Karpas-422 (cell line): ENCODE results near the gene DCANP1. TPM values are rescaled to one million over a fixed set of nuclear protein-coding genes. Genes with fewer than 3 reads are reported as not detected.
A peak's percentile ranks its signal among the peaks of the same experiment; 100 is the strongest.

ENCODE experiments used
- DNase-seq: peaks from one replicate; pipeline ENCODE4 v3.0.0-alpha.2; 2015
- H2AFZ ChIP-seq: fragments of 200-600 bp; sonication (generic); 2 replicates; pipeline ENCODE4 v1.6.1; 2014; ENCODE audit warnings: antibody characterized with exemption, low read length, mixed read lengths
- H3K27ac ChIP-seq: fragments of 200-600 bp; sonication (generic); 2 replicates; pipeline ENCODE4 v1.5.1; 2014; ENCODE audit warnings: mild to moderate bottlenecking, low read length, moderate library complexity
- H3K27me3 ChIP-seq: fragments of 200-600 bp; sonication (generic); 2 replicates; pipeline ENCODE4 v1.6.1; 2014; ENCODE audit warnings: low read length, mixed read lengths
- H3K36me3 ChIP-seq: fragments of 200-600 bp; sonication (generic); 2 replicates; pipeline ENCODE4 v1.6.1; 2014; ENCODE audit warnings: low read length, mixed read lengths; ENCODE audit not compliant: insufficient read depth
- H3K4me1 ChIP-seq: fragments of 200-600 bp; sonication (generic); 2 replicates; pipeline ENCODE4 v1.6.1; 2014; ENCODE audit warnings: mild to moderate bottlenecking, low read length, mixed read lengths
- H3K4me2 ChIP-seq: fragments of 200-600 bp; sonication (generic); 2 replicates; pipeline ENCODE4 v1.6.1; 2014; ENCODE audit warnings: low read length, low read depth, mild to moderate bottlenecking; ENCODE audit not compliant: poor library complexity, severe bottlenecking
- H3K4me3 ChIP-seq: fragments of 200-600 bp; sonication (generic); 2 replicates; pipeline ENCODE4 v1.5.1; 2014; ENCODE audit warnings: mild to moderate bottlenecking, antibody characterized with exemption, low read length, mixed read lengths
- H3K79me2 ChIP-seq: fragments of 200-600 bp; sonication (generic); 2 replicates; pipeline ENCODE4 v1.6.1; 2014; ENCODE audit warnings: mild to moderate bottlenecking, low read length, mixed read lengths
- H3K9ac ChIP-seq: fragments of 200-600 bp; sonication (generic); 2 replicates; pipeline ENCODE4 v1.6.0; 2014; ENCODE audit warnings: low read length
- H3K9me2 ChIP-seq: fragments of 200-600 bp; sonication (generic), shearing (Covaris generic); replicated peaks from 2 replicates; pipeline ENCODE4 v1.6.0; 2014; ENCODE audit warnings: mild to moderate bottlenecking, low read length, moderate library complexity; ENCODE audit not compliant: insufficient read depth
- H3K9me3 ChIP-seq: fragments of 300-700, 200-600 bp; sonication (generic); 2 replicates; pipeline ENCODE4 v1.6.1; 2014; ENCODE audit warnings: low read length, mixed read lengths
- H4K20me1 ChIP-seq: fragments of 200-600 bp; sonication (generic); 2 replicates; pipeline ENCODE4 v1.6.1; 2014; ENCODE audit warnings: mild to moderate bottlenecking, antibody characterized with exemption, low read length, low read depth; ENCODE audit not compliant: insufficient read depth
- total RNA-seq: library from RNA; depleted of rRNA; stranded (reverse); fragments of >200 nt; shearing (Covaris generic); gene quantifications from 2 replicates; pipeline ENCODE4 v1.2.3, GENCODE V29; 2014; ENCODE audit warnings: low replicate concordance

Gene DCANP1
- total RNA-seq, 1 experiment from 2014 or later: not detected

DNA sequence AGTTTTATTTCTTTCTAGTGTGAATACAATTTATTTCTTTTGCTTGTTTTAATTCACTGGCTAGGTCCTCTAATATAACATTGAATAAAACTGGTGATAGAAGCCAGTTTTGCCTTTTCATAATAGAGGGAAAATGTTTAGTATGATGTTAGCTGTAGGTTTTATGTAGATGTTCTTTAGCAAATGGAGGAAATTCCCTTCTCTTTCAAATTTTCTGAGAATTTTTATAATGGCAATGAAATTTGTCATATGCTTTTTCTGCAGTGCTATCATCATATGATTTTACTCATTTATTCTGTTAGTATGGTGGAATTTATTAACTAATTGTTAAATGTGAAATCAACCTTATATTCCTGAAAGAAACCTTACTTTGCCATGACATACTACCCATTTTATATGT lies 30.1 kb downstream of the DCANP1 start:
- Histone ChIP-seq H3K36me3 (no peaks in the 10 kb centered on the region), H3K9me2 (no peaks in the 10 kb centered on the region), H3K9ac (no peak overlapping the region), H4K20me1 (no peaks in the 10 kb centered on the region), H3K4me3 (no peak overlapping the region), H3K27ac (no peak overlapping the region), H3K79me2 (no peaks in the 10 kb centered on the region), H2AFZ (no peak overlapping the region), H3K9me3 (no peaks in the 10 kb centered on the region), H3K27me3 (no peaks in the 10 kb centered on the region), H3K4me1 (no peaks in the 10 kb centered on the region), H3K4me2 (no peak overlapping the region)
- DNase-seq: no peak

DNA sequence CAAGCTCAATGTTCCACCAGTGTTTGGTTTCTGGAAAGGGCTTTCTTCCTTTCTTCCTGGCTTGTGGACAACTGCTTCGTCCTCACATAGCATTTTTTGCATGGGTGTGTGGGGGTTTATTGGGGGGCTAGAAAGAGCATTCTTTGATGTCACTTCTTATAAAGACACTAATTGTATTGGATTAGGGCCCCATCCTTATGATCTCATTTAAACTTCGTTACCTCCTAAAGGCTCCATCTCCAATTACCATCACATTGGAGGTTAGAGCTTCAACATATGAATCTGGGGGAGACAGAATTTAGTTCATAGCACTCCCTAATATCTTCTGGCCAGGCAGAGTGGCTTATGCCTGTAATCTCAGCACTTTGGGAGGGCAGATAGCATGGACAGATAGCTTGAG lies 42.1 kb downstream of the DCANP1 start:
- Histone ChIP-seq H3K9me2 (no peaks in the 10 kb centered on the region), H3K4me2 (no peak overlapping the region), H2AFZ (no peak overlapping the region), H3K27ac (no peak overlapping the region), H3K4me3 (no peak overlapping the region), H3K27me3 (no peaks in the 10 kb centered on the region), H3K79me2 (no peaks in the 10 kb centered on the region), H3K36me3 (no peaks in the 10 kb centered on the region), H3K9ac (no peak overlapping the region), H4K20me1 (no peaks in the 10 kb centered on the region), H3K9me3 (no peaks in the 10 kb centered on the region), H3K4me1 (peaks cover 1% of the 10 kb centered on the region)
- no peak for DNase-seq

- no peaks in the 10 kb centered on the region for H3K9me2 ChIP-seq
- no peak overlapping the region for H3K4me3 ChIP-seq
- H3K9me3 ChIP-seq: no peaks in the 10 kb centered on the region
- DNase-seq: no peak
- H3K4me2 ChIP-seq: no peak overlapping the region
- H4K20me1 ChIP-seq: peaks cover 11% of the 10 kb centered on the region; the same call in 1 of the 2 replicates
- no peaks in the 10 kb centered on the region for H3K36me3 ChIP-seq
- no peak overlapping the region for H3K27ac ChIP-seq
- peaks cover 17% of the 10 kb centered on the region for H3K79me2 ChIP-seq
- H3K27me3 ChIP-seq: no peaks in the 10 kb centered on the region
- no peak overlapping the region for H2AFZ ChIP-seq
- H3K9ac ChIP-seq: no peak overlapping the region
- peaks cover 21% of the 10 kb centered on the region for H3K4me1 ChIP-seq
Measured at GRCh38 chr5:135402031-135402430, 45.1 kb downstream of the DCANP1 start.

DNA sequence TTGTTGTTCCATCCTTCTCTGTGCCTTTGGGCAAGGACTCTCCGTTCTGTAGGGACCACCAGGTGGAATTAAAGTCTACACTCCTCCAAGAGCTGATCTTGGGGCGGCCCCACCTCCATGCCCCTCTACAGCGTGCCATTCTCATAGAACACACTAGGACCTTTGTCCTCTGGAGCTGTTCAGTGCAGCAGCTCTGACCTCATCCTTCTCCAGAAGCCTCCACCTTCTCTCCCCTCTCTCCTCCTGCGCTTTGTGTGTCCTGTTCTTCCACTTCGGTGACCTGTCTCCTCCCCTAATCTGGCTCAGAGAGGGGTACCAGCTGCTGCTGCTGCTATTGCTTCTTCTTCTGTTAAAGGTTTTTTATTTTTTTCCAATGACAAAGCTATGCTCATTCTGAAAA lies 46.3 kb downstream of the DCANP1 start:
- Histone ChIP-seq H2AFZ (no peak overlapping the region), H3K27ac (no peak overlapping the region), H3K9me2 (no peaks in the 10 kb centered on the region), H4K20me1 (peaks cover 19% of the 10 kb centered on the region), H3K79me2 (peaks cover 29% of the 10 kb centered on the region), H3K4me2 (no peak overlapping the region), H3K4me1 (peaks cover 33% of the 10 kb centered on the region), H3K36me3 (no peaks in the 10 kb centered on the region), H3K4me3 (no peak overlapping the region), H3K9me3 (no peaks in the 10 kb centered on the region), H3K27me3 (no peaks in the 10 kb centered on the region), H3K9ac (no peak overlapping the region)
- DNase-seq: no peak

- H3K4me3 ChIP-seq: peak overlapping the region; percentile 92
- no peaks in the 10 kb centered on the region for H3K9me2 ChIP-seq
- H3K9me3 ChIP-seq: no peaks in the 10 kb centered on the region
- H3K9ac ChIP-seq: peak overlapping the region; percentile 94
- H3K4me2 ChIP-seq: peak overlapping the region; percentile 97
- no peaks in the 10 kb centered on the region for H3K36me3 ChIP-seq
- peaks cover 28% of the 10 kb centered on the region for H4K20me1 ChIP-seq
- peak overlapping the region; percentile 97 for H2AFZ ChIP-seq
- H3K27me3 ChIP-seq: no peaks in the 10 kb centered on the region
- H3K4me1 ChIP-seq: peaks cover 42% of the 10 kb centered on the region
- no peak overlapping the region for H3K27ac ChIP-seq
- H3K79me2 ChIP-seq: peaks cover 38% of the 10 kb centered on the region
- no peak for DNase-seq
Measured at GRCh38 chr5:135399794-135400542, 47.2 kb downstream of the DCANP1 start.

GRCh38 chr5:135398855-135399793 lies 48.0 kb downstream of the DCANP1 start, which contains the start of gene MACROH2A1:
Gene MACROH2A1 (minus strand): TSS chr5:135399231. CDS start chr5:135389093, 10,138 bp downstream.
- Histone ChIP-seq H3K9me2 (no peaks in the 10 kb centered on the region), H3K4me3 (peak within 1 kb of the TSS; percentile 92), H4K20me1 (peaks cover 36% of the 10 kb centered on the region), H3K4me1 (peaks cover 50% of the 10 kb centered on the region), H3K27ac (peak within 1 kb of the TSS; percentile 65), H3K9ac (peak within 1 kb of the TSS; percentile 94), H3K9me3 (no peaks in the 10 kb centered on the region), H3K27me3 (no peaks in the 10 kb centered on the region), H3K4me2 (peak within 1 kb of the TSS; percentile 97), H2AFZ (peak within 1 kb of the TSS; percentile 97), H3K36me3 (no peaks in the 10 kb centered on the region), H3K79me2 (peaks cover 46% of the 10 kb centered on the region)
- DNase-seq: peak; percentile 95

DNA sequence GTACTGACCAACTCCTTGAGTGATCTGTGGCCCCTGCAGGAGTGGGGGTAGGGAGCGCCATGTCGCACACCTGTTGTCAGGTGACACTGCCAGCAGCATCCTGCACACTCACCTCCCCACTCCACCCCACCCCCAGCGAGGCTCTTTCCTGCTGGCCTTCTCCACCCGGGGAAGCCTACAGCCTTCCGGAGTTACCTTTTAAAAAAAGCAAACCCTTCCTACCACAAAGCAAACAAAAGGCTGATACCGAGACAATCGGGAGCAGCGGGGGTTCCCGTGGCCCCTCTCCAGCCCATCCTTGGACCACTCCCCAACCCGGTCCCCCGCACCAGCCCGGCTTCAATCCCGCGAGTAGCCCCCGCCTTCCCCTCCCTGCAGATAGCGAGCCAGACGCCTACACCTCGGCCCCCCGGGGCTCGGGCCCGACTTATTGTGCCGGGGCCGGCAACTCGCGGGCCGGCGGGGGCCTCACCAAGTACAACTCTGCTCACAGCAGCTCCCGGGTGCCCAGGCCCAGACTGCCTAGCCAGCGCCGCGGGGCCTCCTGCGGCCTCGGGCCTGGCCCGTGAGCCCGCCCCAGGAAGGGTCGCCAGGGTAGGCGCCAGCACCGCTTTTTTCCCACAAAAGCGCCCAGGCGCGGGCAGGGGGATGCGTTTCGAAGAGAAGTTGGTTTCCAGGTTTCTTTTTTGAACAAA lies 48.8 kb downstream of the DCANP1 start:
- Histone ChIP-seq H3K4me1 (peaks cover 58% of the 10 kb centered on the region), H3K9me2 (no peaks in the 10 kb centered on the region), H3K36me3 (no peaks in the 10 kb centered on the region), H3K4me2 (peak overlapping the region; percentile 88), H3K9me3 (no peaks in the 10 kb centered on the region), H3K79me2 (peaks cover 55% of the 10 kb centered on the region), H3K4me3 (peak overlapping the region; percentile 92), H4K20me1 (peaks cover 45% of the 10 kb centered on the region), H2AFZ (no peak overlapping the region), H3K27ac (peak overlapping the region; percentile 65), H3K27me3 (no peaks in the 10 kb centered on the region), H3K9ac (peak overlapping the region; percentile 94)
- peak; percentile 77 for DNase-seq
